Nephron progenitor cell (in vitro differentiated cells): Measurements from ENCODE around the gene C10orf90.

Experiments
- DNase-seq: peaks from one replicate; pipeline ENCODE4 v3.0.0; 2021
- H3K27ac Mint-ChIP-seq: 2 replicates; pipeline ENCODE4 v1.8.0; 2021; ENCODE audit warnings: mild to moderate bottlenecking, moderate library complexity, mixed read lengths
- H3K27me3 Mint-ChIP-seq: 2 replicates; pipeline ENCODE4 v1.8.0; 2021; ENCODE audit warnings: mild to moderate bottlenecking, low read depth, mixed read lengths; ENCODE audit not compliant: poor library complexity
- H3K36me3 Mint-ChIP-seq: 2 replicates; pipeline ENCODE4 v1.8.0; 2021; ENCODE audit warnings: low read depth, mixed read lengths
- H3K4me1 Mint-ChIP-seq: 2 replicates; pipeline ENCODE4 v1.8.0; 2021; ENCODE audit warnings: mixed read lengths
- H3K4me3 Mint-ChIP-seq: 2 replicates; pipeline ENCODE4 v1.8.0; 2021; ENCODE audit warnings: mild to moderate bottlenecking, moderate library complexity, mixed read lengths
- H3K9me3 Mint-ChIP-seq: 2 replicates; pipeline ENCODE4 v1.8.0; 2021; ENCODE audit warnings: mild to moderate bottlenecking, moderate library complexity, mixed read lengths
- TF ChIP-seq, protein P1 (sequence below): fragments of 200-600 bp; sonication (generic); IDR thresholded peaks from 2 replicates; pipeline ENCODE4 v1.5.0; 2021; ENCODE audit warnings: antibody characterized with exemption

The C10orf90 gene

GRCh38 chr10:126705131-126705530 is 34.6 kb upstream of the C10orf90 start:
- Mint-ChIP-seq H3K27me3 (peaks cover 21% of the 10 kb centered on the region), H3K9me3 (peaks cover 4% of the 10 kb centered on the region), H3K36me3 (no peaks in the 10 kb centered on the region), H3K4me1 (no peaks in the 10 kb centered on the region), H3K4me3 (no peak overlapping the region), H3K27ac (no peak overlapping the region)
- no peak for DNase-seq
- TF ChIP-seq, protein P1, sequence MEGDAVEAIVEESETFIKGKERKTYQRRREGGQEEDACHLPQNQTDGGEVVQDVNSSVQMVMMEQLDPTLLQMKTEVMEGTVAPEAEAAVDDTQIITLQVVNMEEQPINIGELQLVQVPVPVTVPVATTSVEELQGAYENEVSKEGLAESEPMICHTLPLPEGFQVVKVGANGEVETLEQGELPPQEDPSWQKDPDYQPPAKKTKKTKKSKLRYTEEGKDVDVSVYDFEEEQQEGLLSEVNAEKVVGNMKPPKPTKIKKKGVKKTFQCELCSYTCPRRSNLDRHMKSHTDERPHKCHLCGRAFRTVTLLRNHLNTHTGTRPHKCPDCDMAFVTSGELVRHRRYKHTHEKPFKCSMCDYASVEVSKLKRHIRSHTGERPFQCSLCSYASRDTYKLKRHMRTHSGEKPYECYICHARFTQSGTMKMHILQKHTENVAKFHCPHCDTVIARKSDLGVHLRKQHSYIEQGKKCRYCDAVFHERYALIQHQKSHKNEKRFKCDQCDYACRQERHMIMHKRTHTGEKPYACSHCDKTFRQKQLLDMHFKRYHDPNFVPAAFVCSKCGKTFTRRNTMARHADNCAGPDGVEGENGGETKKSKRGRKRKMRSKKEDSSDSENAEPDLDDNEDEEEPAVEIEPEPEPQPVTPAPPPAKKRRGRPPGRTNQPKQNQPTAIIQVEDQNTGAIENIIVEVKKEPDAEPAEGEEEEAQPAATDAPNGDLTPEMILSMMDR = no peak

- TF ChIP-seq, protein P1 = no peak
- Mint-ChIP-seq H3K4me1 (no peaks in the 10 kb centered on the region), H3K9me3 (peaks cover 3% of the 10 kb centered on the region), H3K27ac (no peak overlapping the region), H3K27me3 (peaks cover 21% of the 10 kb centered on the region), H3K36me3 (no peaks in the 10 kb centered on the region), H3K4me3 (no peak overlapping the region)
- DNase-seq = no peak
These were observed 34.2 kb upstream of the C10orf90 start for GRCh38 chr10:126704649-126705048.

GRCh38 chr10:126702181-126702580 is 31.7 kb upstream of the C10orf90 start:
- no peak for DNase-seq
- no peak overlapping the region for H3K27ac Mint-ChIP-seq
- no peaks in the 10 kb centered on the region for H3K4me1 Mint-ChIP-seq
- H3K4me3 Mint-ChIP-seq = no peak overlapping the region
- TF ChIP-seq, protein P1 = no peak
- no peaks in the 10 kb centered on the region for H3K9me3 Mint-ChIP-seq
- peaks cover 16% of the 10 kb centered on the region for H3K27me3 Mint-ChIP-seq
- no peaks in the 10 kb centered on the region for H3K36me3 Mint-ChIP-seq

DNA sequence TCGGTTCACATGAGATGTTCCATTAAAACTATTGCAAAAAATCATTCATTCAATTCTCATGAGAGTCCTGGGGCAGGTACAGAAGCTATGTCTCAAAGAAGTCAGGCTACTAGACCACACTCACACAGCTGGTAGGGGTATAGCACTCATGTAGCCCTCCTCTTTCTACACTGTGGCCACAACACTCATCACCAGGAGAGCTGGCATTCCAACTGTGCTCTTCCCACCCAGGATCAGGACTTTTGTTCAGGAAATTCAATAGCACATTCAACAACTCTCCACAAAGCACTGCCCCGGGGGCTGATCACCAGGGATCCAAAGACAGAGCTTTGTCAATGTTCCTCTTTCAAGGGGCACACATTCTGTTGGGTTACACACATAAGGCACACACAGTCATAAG is 31.0 kb upstream of the C10orf90 start:
- Mint-ChIP-seq H3K9me3 (no peaks in the 10 kb centered on the region), H3K4me1 (no peaks in the 10 kb centered on the region), H3K27me3 (peaks cover 16% of the 10 kb centered on the region), H3K4me3 (no peak overlapping the region), H3K27ac (no peak overlapping the region), H3K36me3 (no peaks in the 10 kb centered on the region)
- no peak for DNase-seq
- TF ChIP-seq, protein P1 = no peak

DNA sequence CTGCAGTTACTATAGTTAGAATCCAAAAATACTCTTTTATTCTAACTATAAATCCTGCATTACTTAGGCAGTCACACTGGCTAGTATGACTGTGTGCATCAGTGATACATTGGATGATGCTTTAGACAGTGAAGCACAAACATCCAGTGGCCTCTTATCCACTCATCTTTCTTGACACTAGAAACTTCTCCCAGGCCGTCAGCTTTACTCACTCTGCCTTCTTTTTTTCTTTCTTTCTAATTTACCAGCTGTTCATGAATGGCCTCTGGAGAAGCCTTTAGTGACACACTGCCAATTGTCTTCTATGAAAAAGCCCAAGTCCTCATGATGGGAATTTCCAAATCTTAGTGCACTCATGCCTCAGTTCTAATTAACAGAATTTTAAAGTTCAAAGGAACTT is 26.2 kb upstream of the C10orf90 start:
- H3K4me1 Mint-ChIP-seq = no peaks in the 10 kb centered on the region
- H3K27ac Mint-ChIP-seq = no peak overlapping the region
- H3K9me3 Mint-ChIP-seq = peaks cover 15% of the 10 kb centered on the region
- TF ChIP-seq, protein P1 = no peak
- no peak for DNase-seq
- no peaks in the 10 kb centered on the region for H3K27me3 Mint-ChIP-seq
- H3K36me3 Mint-ChIP-seq = no peaks in the 10 kb centered on the region
- no peak overlapping the region for H3K4me3 Mint-ChIP-seq

GRCh38 chr10:126691456-126691855 is 21.0 kb upstream of the C10orf90 start:
- H3K9me3 Mint-ChIP-seq = peaks cover 22% of the 10 kb centered on the region
- no peak overlapping the region for H3K4me3 Mint-ChIP-seq
- TF ChIP-seq, protein P1 = no peak
- no peaks in the 10 kb centered on the region for H3K27me3 Mint-ChIP-seq
- H3K36me3 Mint-ChIP-seq = no peaks in the 10 kb centered on the region
- H3K27ac Mint-ChIP-seq = no peak overlapping the region
- H3K4me1 Mint-ChIP-seq = peaks cover 16% of the 10 kb centered on the region
- no peak for DNase-seq
